Panc1 (cell line): ENCODE results near the gene CREG1.

Experiments
- POLR2AphosphoS5 ChIP-seq: IDR thresholded peaks from 2 replicates; pipeline ENCODE4 v1.6.1; 2012; ENCODE audit warnings: mild to moderate bottlenecking, low read depth, low read length, moderate library complexity
- REST ChIP-seq, 2 experiments: IDR thresholded peaks; 2 replicates each; pipeline ENCODE4 v1.6.1; 2011 to 2012; ENCODE audit warnings: low read depth in 2 of 2, control low read depth in 1 of 2, low read length in 1 of 2, mild to moderate bottlenecking in 1 of 2, moderate library complexity in 1 of 2; ENCODE audit not compliant: insufficient read depth in 1 of 2
- SIN3A ChIP-seq: IDR thresholded peaks from 2 replicates; pipeline ENCODE4 v1.6.1; 2012; ENCODE audit warnings: low read depth, mild to moderate bottlenecking, low read length, moderate library complexity, borderline replicate concordance; ENCODE audit not compliant: insufficient read depth
- TF ChIP-seq, protein P1 (sequence below): fragments of 450-650 bp; IDR thresholded peaks from 2 replicates; pipeline ENCODE4 v1.5.1; 2017; ENCODE audit warnings: mild to moderate bottlenecking

DNA sequence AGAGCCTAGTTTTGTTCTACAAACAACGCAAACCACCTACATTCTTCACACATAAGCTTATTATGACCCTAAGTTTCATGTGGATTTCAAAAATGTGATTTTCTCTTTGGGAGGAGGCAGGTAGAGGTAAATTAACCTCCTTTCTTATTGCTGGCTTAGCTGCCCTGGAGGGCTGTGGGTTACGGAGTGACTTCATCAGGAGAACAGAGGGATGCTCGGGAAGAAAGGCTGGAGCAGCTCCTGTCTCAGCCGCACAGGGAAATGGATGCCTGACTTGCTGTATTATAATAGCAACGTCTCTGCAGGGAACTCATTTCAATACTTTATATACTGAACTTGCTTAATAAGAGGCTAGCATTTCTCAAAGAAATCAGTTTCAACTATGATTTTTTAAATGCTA is 14.1 kb upstream of the CREG1 start:
- TF ChIP-seq POLR2AphosphoS5 (no peak), REST (IDR thresholded peaks at IDR 0.05; ENCODE audit: insufficient read depth in 1 of 2, low read depth in 2 of 2, low read length in 1 of 2) (no peak), SIN3A (no peak)
- TF ChIP-seq, protein P1, sequence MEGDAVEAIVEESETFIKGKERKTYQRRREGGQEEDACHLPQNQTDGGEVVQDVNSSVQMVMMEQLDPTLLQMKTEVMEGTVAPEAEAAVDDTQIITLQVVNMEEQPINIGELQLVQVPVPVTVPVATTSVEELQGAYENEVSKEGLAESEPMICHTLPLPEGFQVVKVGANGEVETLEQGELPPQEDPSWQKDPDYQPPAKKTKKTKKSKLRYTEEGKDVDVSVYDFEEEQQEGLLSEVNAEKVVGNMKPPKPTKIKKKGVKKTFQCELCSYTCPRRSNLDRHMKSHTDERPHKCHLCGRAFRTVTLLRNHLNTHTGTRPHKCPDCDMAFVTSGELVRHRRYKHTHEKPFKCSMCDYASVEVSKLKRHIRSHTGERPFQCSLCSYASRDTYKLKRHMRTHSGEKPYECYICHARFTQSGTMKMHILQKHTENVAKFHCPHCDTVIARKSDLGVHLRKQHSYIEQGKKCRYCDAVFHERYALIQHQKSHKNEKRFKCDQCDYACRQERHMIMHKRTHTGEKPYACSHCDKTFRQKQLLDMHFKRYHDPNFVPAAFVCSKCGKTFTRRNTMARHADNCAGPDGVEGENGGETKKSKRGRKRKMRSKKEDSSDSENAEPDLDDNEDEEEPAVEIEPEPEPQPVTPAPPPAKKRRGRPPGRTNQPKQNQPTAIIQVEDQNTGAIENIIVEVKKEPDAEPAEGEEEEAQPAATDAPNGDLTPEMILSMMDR: no peak
